HG03103 (cell line): ENCODE measurements around the gene DYNLL2.
"Not testable (repeated sequence)": the region's sequence is repeated elsewhere in the genome, so short reads cannot be mapped to it uniquely, and the experiment has no call there.

Experiments
- ATAC-seq: cut with Tn5 transposase; IDR thresholded peaks from one replicate; pipeline ENCODE4 v1.9.1; 2021; ENCODE audit warnings: low read depth; ENCODE audit not compliant: unreplicated experiment

Gene DYNLL2

DNA sequence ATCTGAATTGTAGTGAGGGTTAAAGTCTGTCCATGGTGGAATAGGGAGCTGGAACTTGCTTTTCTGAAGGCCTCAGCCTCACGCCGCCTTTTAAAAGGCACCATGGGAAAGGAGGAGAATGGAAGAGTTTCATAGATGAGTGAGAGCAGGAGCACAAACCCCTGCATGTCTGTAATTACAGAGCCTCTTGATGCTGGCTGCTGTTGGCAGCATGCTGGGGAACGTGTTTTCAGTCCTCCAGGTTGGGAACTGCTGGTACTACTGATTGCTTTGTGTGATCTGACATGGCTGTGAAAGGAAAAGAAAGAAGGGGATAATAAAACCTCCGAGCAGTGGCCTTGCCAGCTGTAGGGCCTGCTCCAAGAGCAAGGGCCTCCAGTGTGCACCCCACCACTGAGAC is 16.8 kb upstream of the DYNLL2 start:
- ATAC-seq = no peak

DNA sequence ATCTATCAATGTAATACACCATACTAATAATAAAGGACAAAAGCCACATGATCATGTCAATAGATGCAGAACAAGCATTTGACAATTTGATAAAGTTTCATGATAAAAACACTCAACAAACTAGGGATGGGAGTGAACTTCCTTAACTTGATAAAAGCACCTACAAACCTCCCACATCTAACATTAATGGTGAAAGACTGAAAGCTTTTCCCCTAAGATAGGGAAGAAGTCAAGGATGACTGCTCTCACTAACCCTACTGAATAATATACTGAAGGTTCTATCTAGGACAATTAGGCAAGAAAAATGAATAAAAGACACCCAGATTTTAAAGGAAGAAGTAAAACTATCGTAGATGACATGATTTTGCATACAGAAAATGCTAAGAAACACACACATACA is 10.4 kb upstream of the DYNLL2 start:
- ATAC-seq = no peak

GRCh38 chr17:58073266-58073665 is 10.0 kb upstream of the DYNLL2 start:
- not testable (repeated sequence) for ATAC-seq

DNA sequence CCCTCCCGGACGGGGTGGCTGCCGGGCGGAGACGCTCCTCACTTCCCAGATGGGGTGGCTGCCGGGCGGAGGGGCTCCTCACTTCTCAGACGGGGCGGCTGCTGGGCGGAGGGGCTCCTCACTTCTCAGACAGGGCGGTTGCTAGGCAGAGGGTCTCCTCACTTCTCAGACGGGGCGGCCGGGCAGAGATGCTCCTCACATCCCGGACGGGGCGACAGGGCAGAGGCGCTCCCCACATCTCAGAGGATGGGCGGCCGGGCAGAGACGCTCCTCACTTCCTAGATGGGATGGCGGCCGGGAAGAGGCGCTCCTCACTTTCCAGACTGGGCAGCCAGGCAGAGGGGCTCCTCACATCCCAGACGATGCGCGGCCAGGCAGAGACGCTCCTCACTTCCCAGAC is 8.8 kb upstream of the DYNLL2 start:
- not testable (repeated sequence) for ATAC-seq

GRCh38 chr17:58079300-58080033 is 3.8 kb upstream of the DYNLL2 start:
- no peak for ATAC-seq

DNA sequence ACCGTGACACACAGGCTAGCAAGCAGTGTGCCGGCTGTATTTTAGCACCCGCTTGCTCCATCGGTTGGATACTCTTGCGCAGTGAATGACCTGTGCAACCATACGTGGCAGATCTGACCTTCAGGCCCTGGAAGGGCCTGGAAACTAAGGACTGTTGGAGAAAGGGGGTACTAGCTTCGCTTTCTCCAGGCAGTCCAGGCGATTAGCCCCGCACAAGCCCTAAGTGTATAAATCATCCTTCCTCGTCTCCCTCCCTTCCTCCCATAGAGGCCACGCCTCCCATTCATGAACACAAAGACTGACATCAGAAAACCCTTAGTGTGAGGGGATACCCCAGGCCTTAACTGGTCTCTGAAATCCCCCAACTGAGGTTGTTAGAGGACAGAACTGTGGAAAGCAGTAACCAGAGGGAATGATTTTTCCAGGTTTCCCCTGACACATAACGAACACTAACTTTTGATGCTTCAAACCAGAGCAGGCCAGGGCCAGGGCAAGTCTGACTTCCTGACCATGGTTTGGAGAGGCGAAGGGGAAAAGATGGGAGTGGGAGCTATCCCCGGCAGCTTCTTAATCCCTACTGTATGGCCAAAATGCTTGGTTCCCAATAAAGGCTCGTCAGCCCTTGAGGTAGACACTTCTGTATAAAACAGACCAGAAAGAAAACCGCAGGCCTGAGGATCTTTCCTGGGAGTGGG is 1.4 kb upstream of the DYNLL2 start:
- no peak for ATAC-seq

DNA sequence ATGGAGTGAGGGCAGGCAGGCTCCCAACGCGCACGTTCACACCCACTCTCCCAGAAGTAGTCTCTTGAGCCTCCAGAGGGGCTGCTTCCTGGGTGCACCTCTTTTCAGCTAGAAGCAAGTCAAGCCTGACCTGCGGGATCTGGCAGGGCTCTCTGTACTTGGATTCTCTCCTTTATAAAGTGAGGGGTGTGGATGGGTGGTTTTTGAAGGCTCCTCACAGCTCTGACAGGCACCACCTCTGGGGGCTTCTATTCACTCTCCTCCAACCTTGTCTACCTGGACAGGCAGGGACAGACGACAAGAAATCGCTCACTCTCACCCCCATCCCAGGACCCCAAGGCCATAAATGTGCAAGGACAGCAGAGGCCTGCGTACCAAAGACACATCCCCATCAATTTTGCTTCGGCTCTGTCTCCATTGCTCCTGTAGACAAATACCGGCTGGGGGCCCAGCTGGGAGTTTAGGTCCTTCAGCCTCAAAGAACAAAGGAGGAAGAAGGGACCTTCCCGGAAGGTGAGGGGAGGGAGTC is 814 bp upstream of the DYNLL2 start:
- ATAC-seq = no peak

- ATAC-seq = peak; percentile 40
Measured at GRCh38 chr17:58083491-58084316, 485 bp downstream of the DYNLL2 start.

DNA sequence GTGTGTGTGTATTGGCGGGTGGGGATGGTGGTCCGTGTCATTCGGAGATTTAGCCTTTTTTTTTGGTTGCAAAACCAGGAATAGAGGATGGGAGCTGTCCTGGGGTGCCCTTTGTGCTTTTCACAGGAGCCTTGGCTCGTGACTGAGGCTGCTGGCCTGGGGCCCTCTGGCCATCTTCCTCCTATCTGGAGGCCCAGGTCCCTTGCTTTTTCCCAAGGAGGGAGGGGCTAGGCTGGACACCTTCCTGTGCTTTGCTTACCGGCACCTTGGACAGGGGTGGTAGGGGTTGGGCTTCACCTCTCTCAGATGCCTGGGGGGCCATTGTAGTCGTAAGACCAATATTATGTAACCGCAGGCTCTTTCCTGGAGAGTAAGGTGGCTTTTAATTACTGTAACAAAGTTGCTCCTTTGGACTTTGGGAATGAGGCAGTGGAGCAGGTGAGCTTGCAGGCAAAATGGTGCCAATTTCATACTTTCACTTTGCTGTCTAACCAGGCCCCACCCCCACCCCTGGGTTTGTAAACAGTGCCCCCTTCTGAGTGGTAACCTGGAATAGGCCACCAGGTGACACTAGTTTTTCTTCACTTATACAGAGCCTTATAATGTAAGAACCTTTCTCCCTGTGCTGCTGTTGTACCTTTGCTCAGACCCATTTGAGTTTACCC is 1.2 kb downstream of the DYNLL2 start:
- no peak for ATAC-seq

DNA sequence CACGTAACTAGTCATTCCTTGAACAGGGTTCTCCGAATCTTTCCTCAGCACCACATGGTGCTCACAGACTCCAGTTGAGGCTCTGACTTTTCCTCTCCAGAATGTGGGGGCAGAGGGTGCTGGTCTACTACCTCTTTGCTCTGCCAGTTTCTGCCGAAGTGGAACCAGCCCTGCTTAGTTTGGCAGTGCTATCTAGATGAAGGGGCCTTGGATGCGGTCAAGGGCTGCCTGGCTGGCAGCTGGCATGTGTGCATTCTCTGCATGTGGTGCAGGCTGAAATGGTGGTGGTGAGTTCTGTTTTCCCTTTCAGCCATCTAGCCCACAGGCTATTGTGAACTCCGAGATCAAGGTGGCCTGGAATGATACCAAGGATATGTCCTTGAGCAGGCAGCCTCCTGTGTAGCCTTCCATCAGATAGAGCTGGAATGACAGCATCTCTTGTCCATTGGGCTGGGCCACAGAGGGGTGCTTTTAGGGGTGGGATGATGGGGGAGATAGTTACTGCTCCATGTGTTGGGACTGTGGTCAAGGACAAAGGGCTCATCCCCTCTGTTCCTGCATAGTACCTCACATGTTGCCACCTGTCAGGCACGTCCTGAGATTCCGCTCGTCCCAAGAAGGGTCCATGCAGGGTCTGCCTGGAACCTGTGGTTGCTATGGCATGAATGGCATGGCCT is 2.0 kb downstream of the DYNLL2 start:
- no peak for ATAC-seq

- no peak for ATAC-seq
Measured at GRCh38 chr17:58086953-58087352, 3.7 kb downstream of the DYNLL2 start.

- ATAC-seq = no peak
Measured at GRCh38 chr17:58088624-58089023, 5.4 kb downstream of the DYNLL2 start.

DNA sequence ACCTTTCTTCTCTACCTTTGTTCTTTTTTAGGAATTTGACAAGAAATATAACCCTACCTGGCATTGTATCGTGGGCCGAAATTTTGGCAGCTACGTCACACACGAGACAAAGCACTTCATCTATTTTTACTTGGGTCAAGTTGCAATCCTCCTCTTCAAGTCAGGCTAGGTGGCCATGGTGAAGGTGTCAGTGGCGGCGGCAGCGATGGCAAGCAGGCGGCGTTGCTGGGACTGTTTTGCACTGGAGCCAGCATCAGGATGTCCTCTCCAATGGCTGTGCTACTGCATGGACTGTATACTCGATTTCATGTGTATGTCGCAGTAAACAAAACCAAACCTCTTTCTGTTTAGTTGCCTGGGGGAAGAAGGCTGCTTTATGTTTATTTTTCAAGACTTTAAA is 5.9 kb downstream of the DYNLL2 start:
- ATAC-seq = no peak

DNA sequence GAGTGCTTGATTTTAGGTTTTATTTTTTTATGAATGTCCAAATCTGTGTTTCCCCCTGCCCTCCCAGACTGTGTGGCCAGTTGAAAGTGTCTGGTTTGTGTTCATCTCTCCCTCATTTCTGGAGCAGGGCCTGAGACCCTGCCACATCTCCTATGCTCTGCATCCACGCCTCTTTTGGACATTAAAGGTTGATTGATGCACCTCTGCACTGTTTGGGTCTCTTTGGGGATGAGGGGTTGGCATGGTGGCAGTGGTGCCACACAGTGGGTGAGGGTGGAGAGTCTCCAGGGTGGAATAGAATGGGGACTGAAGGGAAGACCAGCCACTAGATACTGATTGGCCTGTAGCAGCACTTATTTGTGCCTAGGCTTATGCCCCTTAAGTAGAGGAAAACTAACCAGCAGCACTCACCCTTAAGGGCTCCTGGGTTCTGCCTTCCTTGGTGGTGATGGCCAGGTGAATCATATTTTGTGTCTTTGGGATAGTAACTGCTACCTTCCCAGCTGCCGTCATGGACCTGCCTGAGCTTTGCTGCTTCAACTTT is 7.9 kb downstream of the DYNLL2 start:
- no peak for ATAC-seq

GRCh38 chr17:58092101-58092796 is 9.0 kb downstream of the DYNLL2 start:
- no peak for ATAC-seq

DNA sequence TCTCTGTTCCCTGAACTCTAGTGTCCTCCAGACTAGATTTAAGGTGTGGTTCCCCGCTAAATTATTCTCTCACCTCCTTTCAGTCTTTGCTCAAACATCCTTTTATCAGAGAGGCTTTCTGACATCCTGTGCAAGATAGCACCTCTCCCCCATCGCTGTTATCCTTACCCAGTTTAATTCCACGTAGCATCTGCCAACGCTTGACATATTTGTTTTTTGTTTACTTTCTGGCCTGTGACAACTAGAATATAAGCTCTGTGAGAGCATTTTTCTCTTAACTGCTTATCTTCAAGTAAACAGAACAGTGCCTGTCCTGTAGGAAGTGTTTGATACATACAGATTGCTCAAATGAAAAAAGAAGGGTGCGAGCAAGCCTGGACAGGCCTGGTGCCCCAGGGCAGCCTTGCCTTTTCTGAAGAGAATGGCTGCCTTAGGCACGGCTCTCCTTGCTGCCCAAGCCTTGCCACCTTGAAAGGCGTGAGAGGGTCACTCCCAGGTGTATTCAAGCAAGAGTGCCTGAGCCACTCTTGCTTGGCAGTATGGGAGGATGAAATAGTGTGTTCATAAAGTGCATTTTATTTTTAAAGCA is 9.7 kb downstream of the DYNLL2 start:
- ATAC-seq = no peak

DNA sequence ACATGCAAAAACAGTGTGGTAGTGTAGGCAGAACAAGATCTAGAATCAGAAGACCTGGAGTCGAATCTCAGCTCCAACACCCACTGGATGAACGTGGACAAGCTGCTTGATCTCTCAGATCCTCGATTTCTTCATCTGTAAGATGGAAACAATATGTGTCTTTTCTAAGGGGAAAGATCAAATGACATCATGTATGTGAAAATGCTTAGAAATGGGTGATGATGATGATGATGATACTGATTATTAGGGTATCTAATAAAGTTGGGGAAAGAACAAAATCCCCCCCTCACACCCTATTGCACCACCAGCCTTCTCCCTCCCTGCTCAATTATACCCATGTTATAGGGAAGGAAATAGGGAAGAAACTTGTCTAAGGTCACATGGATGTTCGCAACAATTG is 10.9 kb downstream of the DYNLL2 start:
- no peak for ATAC-seq

- no peak for ATAC-seq
Measured at GRCh38 chr17:58096892-58097291, 13.7 kb downstream of the DYNLL2 start.
